ENCODE measurements around the gene OPN1MW3.
"Not testable (repeated sequence)": the region's sequence is repeated elsewhere in the genome, so short reads cannot be mapped to it uniquely, and the experiment has no call there.

OPN1MW3 gene

GRCh38 chrX:154257282-154257681, at the start of gene OPN1MW3:
TSS of gene OPN1MW3 (plus strand) at chrX:154257582. CDS start at chrX:154257620, 38 bp downstream.
- DNase-seq (ENCODE audit: low read depth in 2 of 2), result not testable (repeated sequence)

GRCh38 chrX:154209670-154210418, 47.5 kb upstream of the OPN1MW3 start:
- DNase-seq (ENCODE audit: low read depth in 2 of 2), result not testable (repeated sequence)

GRCh38 chrX:154211057-154211456, 46.3 kb upstream of the OPN1MW3 start:
- DNase-seq (ENCODE audit: low read depth in 2 of 2), result not testable (repeated sequence)

GRCh38 chrX:154211499-154211898, 45.9 kb upstream of the OPN1MW3 start:
- not testable (repeated sequence) for DNase-seq (ENCODE audit: low read depth in 2 of 2)

DNA sequence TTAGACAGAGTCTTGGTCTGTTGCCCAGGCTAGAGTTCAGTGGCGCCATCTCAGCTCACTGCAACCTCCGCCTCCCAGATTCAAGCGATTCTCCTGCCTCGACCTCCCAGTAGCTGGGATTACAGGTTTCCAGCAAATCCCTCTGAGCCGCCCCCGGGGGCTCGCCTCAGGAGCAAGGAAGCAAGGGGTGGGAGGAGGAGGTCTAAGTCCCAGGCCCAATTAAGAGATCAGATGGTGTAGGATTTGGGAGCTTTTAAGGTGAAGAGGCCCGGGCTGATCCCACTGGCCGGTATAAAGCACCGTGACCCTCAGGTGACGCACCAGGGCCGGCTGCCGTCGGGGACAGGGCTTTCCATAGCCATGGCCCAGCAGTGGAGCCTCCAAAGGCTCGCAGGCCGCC, 37.9 kb upstream of the OPN1MW3 start, which contains the start of gene OPN1MW2:
OPN1MW2 (plus strand) TSS at position 301 of the 400 bp plus-strand sequence; CDS start at position 361, 60 bp downstream.
- not testable (repeated sequence) for DNase-seq (ENCODE audit: low read depth in 2 of 2)

DNA sequence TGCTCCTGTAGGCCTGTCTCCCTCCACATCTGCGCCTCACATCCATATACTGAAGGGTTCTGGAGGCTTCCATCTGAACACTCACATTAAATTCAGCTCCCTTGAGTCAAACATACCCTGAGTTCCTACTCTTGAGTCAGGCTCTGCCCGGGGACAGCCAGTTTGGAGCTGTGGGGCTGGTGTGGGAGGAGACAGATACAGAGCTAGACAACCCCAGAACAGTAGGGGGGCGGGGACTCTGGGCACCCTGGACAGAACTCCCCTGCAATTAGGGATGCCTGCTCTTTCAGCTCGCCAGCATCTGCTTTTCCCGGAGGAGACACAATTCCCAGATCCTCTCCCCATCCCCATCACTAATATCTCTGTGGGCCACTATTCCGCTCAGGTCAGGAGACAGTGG, 32.1 kb upstream of the OPN1MW3 start:
- DNase-seq (ENCODE audit: low read depth in 2 of 2), result not testable (repeated sequence)

DNA sequence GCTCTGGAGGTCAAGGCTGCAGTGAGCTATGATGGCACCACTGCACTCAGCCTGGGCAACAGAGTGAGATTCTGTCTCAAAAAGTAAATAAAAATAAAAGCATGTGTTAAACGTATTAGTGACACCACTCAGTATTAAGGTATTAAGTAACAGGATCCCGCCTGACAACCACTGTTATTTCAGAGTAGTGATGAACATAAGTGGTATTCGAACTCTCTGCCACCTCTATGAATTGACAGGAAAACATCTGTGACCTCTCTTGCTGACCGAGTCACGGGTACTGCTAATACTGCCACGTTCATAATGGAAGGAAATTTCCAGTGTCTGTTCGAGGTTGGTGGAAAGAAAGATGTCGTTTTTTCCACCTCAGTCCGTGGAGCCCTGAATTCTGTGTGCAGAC, 30.7 kb upstream of the OPN1MW3 start:
- DNase-seq (ENCODE audit: low read depth in 2 of 2), result not testable (repeated sequence)

DNA sequence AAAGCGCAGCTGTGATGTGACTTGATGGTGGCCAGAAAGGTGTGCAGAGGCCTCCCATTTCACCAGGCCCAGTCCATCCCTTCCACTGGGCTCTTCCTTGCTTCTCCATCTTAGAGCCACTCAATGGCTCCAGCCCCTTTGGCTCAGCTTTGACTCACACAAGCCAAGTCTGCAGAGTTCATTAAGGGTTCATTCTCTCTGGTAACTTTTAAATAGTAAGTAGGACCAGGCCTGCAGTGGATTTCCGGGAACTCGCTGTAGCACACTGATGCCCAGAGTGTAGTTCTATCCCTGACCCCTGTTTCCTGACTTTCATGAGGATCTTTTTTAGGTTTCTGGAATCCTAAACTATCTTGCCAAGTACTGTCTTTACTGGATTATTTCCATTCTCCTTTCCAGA, 25.9 kb upstream of the OPN1MW3 start:
- not testable (repeated sequence) for DNase-seq (ENCODE audit: low read depth in 2 of 2)

DNA sequence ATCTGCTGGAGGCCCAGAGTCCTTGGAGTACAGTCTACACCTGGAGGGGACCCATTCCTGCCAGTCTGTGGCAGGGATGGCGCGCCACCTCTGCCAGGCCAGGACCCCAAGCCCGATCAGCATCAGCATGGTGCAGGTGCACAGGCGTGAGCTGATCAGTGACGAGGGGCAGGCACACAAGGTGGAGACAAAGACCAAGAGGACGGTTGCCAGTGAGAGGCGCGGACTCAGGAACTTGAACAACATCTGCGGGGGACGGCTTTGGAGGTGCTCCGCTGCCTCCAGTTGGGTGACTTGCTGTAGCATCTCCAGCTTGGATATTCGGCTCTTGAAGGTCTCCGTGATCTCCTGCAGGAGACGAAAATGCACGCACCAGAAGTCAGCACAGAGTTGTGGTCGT, 23.8 kb upstream of the OPN1MW3 start:
- DNase-seq (ENCODE audit: low read depth in 2 of 2), result not testable (repeated sequence)

DNA sequence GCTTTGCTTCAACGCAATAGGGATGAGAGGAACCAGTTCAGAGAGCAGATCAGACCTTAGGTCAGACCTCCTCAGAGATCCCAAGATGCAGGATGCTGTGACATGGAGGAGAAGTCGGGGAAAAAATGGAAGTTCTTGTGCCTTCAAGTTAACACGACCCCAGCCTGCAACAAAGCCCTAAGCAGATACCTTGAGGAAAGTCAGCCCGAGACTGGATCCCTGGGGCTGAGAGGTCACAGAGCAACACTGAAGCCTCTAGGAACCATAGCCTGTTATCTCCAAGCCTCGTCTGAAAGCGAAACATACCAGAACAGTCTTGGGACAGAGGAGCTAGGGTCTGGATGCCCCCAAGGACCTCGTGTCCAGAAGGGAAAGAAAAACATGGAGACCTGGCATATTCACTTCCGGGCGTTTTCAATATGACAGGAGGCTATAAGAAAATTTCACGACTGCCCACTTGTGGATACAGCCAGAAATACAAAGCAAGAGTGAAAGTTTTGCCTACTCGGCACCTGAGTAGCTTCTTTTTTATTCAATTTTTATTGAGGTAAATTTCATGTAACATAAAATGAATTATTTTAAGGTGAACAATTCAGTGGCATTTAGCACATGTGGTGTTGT, 18.3 kb upstream of the OPN1MW3 start:
- not testable (repeated sequence) for DNase-seq (ENCODE audit: low read depth in 2 of 2)

- DNase-seq (ENCODE audit: low read depth in 2 of 2), result not testable (repeated sequence)
Observed at GRCh38 chrX:154239982-154240503, 17.3 kb upstream of the OPN1MW3 start.

- DNase-seq (ENCODE audit: low read depth in 2 of 2), result not testable (repeated sequence)
Observed at GRCh38 chrX:154247377-154248045, 9.9 kb upstream of the OPN1MW3 start.

DNA sequence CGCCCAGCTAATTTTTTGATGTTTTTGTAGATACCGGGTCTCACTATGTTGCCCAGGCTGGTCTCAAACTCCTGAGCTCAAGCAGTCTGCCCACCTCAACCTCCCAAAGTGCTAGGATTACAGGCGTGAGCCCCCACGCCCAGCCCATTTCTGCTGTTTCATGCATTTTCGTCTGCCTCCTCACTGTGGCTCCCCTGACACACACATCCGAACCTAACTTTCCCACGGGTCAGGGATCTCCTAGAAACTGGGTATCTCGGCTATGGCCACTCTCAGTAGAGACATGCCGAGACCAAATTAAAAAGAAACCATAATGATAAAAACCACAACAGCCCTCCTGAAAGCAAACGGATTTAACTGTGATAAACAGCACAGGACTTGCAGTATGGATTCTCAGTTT, 9.3 kb upstream of the OPN1MW3 start:
- not testable (repeated sequence) for DNase-seq (ENCODE audit: low read depth in 2 of 2)

- DNase-seq (ENCODE audit: low read depth in 2 of 2), result not testable (repeated sequence)
Observed at GRCh38 chrX:154258711-154259110, 1.3 kb downstream of the OPN1MW3 start.

DNA sequence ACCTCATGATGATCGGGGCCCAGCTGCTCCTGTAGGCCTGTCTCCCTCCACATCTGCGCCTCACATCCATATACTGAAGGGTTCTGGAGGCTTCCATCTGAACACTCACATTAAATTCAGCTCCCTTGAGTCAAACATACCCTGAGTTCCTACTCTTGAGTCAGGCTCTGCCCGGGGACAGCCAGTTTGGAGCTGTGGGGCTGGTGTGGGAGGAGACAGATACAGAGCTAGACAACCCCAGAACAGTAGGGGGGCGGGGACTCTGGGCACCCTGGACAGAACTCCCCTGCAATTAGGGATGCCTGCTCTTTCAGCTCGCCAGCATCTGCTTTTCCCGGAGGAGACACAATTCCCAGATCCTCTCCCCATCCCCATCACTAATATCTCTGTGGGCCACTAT, 5.7 kb downstream of the OPN1MW3 start:
- DNase-seq (ENCODE audit: low read depth in 2 of 2), result not testable (repeated sequence)

DNA sequence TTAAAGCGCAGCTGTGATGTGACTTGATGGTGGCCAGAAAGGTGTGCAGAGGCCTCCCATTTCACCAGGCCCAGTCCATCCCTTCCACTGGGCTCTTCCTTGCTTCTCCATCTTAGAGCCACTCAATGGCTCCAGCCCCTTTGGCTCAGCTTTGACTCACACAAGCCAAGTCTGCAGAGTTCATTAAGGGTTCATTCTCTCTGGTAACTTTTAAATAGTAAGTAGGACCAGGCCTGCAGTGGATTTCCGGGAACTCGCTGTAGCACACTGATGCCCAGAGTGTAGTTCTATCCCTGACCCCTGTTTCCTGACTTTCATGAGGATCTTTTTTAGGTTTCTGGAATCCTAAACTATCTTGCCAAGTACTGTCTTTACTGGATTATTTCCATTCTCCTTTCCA, 11.9 kb downstream of the OPN1MW3 start:
- not testable (repeated sequence) for DNase-seq (ENCODE audit: low read depth in 2 of 2)

- DNase-seq (ENCODE audit: low read depth in 2 of 2), result not testable (repeated sequence)
Observed at GRCh38 chrX:154284489-154285338, 27.3 kb downstream of the OPN1MW3 start.

GRCh38 chrX:154286406-154286805, 29.0 kb downstream of the OPN1MW3 start:
- not testable (repeated sequence) for DNase-seq (ENCODE audit: low read depth in 2 of 2)

GRCh38 chrX:154294791-154295574, 37.6 kb downstream of the OPN1MW3 start, which contains the start of gene TEX28:
TSS of gene TEX28 (minus strand) at chrX:154295124. CDS start at chrX:154292117, 3,007 bp downstream.
- no peak for DNase-seq (ENCODE audit: low read depth in 2 of 2)

- no peak for DNase-seq (ENCODE audit: low read depth in 2 of 2)
Observed at GRCh38 chrX:154295664-154296310, 38.4 kb downstream of the OPN1MW3 start, which contains the start of gene TKTL1. TSS of gene TKTL1 (plus strand) at chrX:154295795. CDS start at chrX:154295860, 65 bp downstream.

Data from stimulated activated CD8-positive, alpha-beta memory T cell treated with anti-CD3 and anti-CD28 coated beads, Interleukin-7, amount 100 ng/mL, for 4 hours (primary cell).